GM23338 (cell line): ENCODE results near the gene SBSN. TPM values are rescaled to one million over a fixed set of nuclear protein-coding genes. Genes with fewer than 3 reads are reported as not detected.

Experiments
- ATAC-seq: fragments of 200-7000 bp; cut with Tn5 transposase; 3 replicates; pipeline ENCODE4 v1.9.1; 2020
- DNase-seq: peaks from one replicate; pipeline ENCODE4 v3.0.0-alpha.2; 2015; ENCODE audit warnings: low spot score
- H2AFZ ChIP-seq: fragments of 200-600 bp; sonication (generic); 2 replicates; pipeline ENCODE4 v1.8.0; 2016; ENCODE audit warnings: antibody characterized with exemption, mild to moderate bottlenecking, moderate library complexity
- H3F3A ChIP-seq: fragments of 200-600 bp; sonication (generic); replicated peaks from 2 replicates; pipeline ENCODE4 v1.8.0; 2017; ENCODE audit warnings: antibody characterized with exemption, mixed run types, low read depth
- H3K27ac ChIP-seq: fragments of 200-600 bp; sonication (generic); 2 replicates; pipeline ENCODE4 v1.6.1; 2016; ENCODE audit warnings: low read depth
- H3K27me3 ChIP-seq: fragments of 200-600 bp; sonication (generic); 2 replicates; pipeline ENCODE4 v1.8.0; 2016; ENCODE audit warnings: mild to moderate bottlenecking, mixed run types, moderate library complexity; ENCODE audit not compliant: insufficient read depth
- H3K36me3 ChIP-seq: fragments of 200-600 bp; sonication (generic); 2 replicates; pipeline ENCODE4 v1.8.0; 2016; ENCODE audit warnings: mild to moderate bottlenecking; ENCODE audit not compliant: insufficient read depth
- H3K4me1 ChIP-seq: fragments of 200-600 bp; sonication (generic); 2 replicates; pipeline ENCODE4 v1.8.0; 2016; ENCODE audit warnings: mild to moderate bottlenecking, moderate library complexity; ENCODE audit not compliant: insufficient read depth
- H3K4me2 ChIP-seq: fragments of 200-600 bp; sonication (generic); 2 replicates; pipeline ENCODE4 v1.7.1; 2017; ENCODE audit warnings: mixed run types
- H3K4me3 ChIP-seq: fragments of 200-600 bp; sonication (generic); 2 replicates; pipeline ENCODE4 v1.6.1; 2016; ENCODE audit warnings: mixed run types
- H3K79me2 ChIP-seq: fragments of 200-600 bp; sonication (generic); replicated peaks from 2 replicates; pipeline ENCODE4 v1.8.0; 2017; ENCODE audit warnings: mild to moderate bottlenecking; ENCODE audit not compliant: insufficient read depth
- H3K9me2 ChIP-seq: fragments of 200-600 bp; sonication (generic); 2 replicates; pipeline ENCODE4 v1.8.0; 2017; ENCODE audit not compliant: insufficient read depth
- H4K20me1 ChIP-seq: fragments of 200-600 bp; sonication (generic); replicated peaks from 2 replicates; pipeline ENCODE4 v1.8.0; 2017; ENCODE audit warnings: mild to moderate bottlenecking; ENCODE audit not compliant: insufficient read depth
- H3K27ac Mint-ChIP-seq: 2 replicates; pipeline ENCODE4 v1.8.0; 2020; ENCODE audit warnings: inconsistent platforms, mild to moderate bottlenecking, moderate library complexity, mixed read lengths
- H3K27me3 Mint-ChIP-seq: 3 replicates; pipeline ENCODE4 v1.8.0; 2022; ENCODE audit warnings: low read depth, mild to moderate bottlenecking, moderate library complexity, mixed read lengths, inconsistent platforms; ENCODE audit not compliant: insufficient read depth, poor library complexity
- H3K36me3 Mint-ChIP-seq: 3 replicates; pipeline ENCODE4 v1.8.0; 2021; ENCODE audit warnings: low read depth, mild to moderate bottlenecking, inconsistent platforms, moderate library complexity, mixed read lengths
- H3K4me1 Mint-ChIP-seq: 3 replicates; pipeline ENCODE4 v1.8.0; 2020; ENCODE audit warnings: mild to moderate bottlenecking, inconsistent platforms, mixed read lengths
- H3K4me3 Mint-ChIP-seq: 3 replicates; pipeline ENCODE4 v1.8.0; 2021; ENCODE audit warnings: moderate library complexity, mild to moderate bottlenecking, inconsistent platforms, mixed read lengths
- H3K9me3 Mint-ChIP-seq: 3 replicates; pipeline ENCODE4 v1.8.0; 2020; ENCODE audit warnings: moderate library complexity, mild to moderate bottlenecking, inconsistent platforms, mixed read lengths
- CTCF ChIP-seq, 2 experiments: fragments of 200-600 bp in 1 of 2; sonication (generic) in 1 of 2; conservative IDR thresholded peaks; 2 replicates each; pipeline versions ENCODE4 v1.5.1 to v1.6.1; 2016 to 2017; ENCODE audit warnings: antibody characterized with exemption in 2 of 2, low read depth in 2 of 2, mild to moderate bottlenecking in 2 of 2, moderate library complexity in 1 of 2
- ETS1 ChIP-seq: IDR thresholded peaks from 2 replicates; pipeline ENCODE4 v1.6.1; 2016; ENCODE audit warnings: antibody characterized with exemption
- EZH2 ChIP-seq: fragments of 200-600 bp; sonication (generic); IDR thresholded peaks from one replicate; pipeline ENCODE4 v1.8.0; 2017; ENCODE audit warnings: antibody characterized with exemption, mild to moderate bottlenecking, low read depth; ENCODE audit not compliant: unreplicated experiment
- EZH2phosphoT487 ChIP-seq: fragments of 200-600 bp; sonication (generic); IDR thresholded peaks from one replicate; pipeline ENCODE4 v1.8.1; 2018; ENCODE audit warnings: antibody characterized with exemption; ENCODE audit not compliant: unreplicated experiment
- JUNB ChIP-seq: IDR thresholded peaks from one replicate; pipeline ENCODE4 v1.6.1; 2016; ENCODE audit warnings: antibody characterized with exemption; ENCODE audit not compliant: unreplicated experiment
- NANOG ChIP-seq: IDR thresholded peaks from 2 replicates; pipeline ENCODE4 v1.6.1; 2016; ENCODE audit warnings: antibody characterized with exemption, borderline replicate concordance
- POLR2AphosphoS5 ChIP-seq: IDR thresholded peaks from 2 replicates; pipeline ENCODE4 v1.6.1; 2016; ENCODE audit warnings: antibody characterized with exemption, low read depth
- REST ChIP-seq: IDR thresholded peaks from one replicate; pipeline ENCODE4 v1.6.1; 2018; ENCODE audit warnings: antibody characterized with exemption; ENCODE audit not compliant: unreplicated experiment
- STAT1 ChIP-seq: IDR thresholded peaks from one replicate; pipeline ENCODE4 v1.6.1; 2016; ENCODE audit warnings: antibody characterized with exemption; ENCODE audit not compliant: unreplicated experiment
- ZNF331 ChIP-seq: fragments of 250-450 bp; sonication (Bioruptor Pico); IDR thresholded peaks from 2 replicates; pipeline ENCODE4 v1.5.0; 2020; ENCODE audit warnings: low read depth, mild to moderate bottlenecking, moderate library complexity
- polyA plus RNA-seq: library from polyadenylated mRNA; unstranded; fragments of >200 nt; fragmentation: Nextera tagmentation; extraction: Ambion mirVana; gene quantifications from 2 replicates; pipeline ENCODE4 v1.2.1, GENCODE V29; 2016
- total RNA-seq: library from RNA; depleted of rRNA; stranded (reverse); fragments of >200 nt; shearing (Covaris generic); gene quantifications from 2 replicates; pipeline ENCODE4 v1.2.3, GENCODE V29; 2014

The SBSN gene
- total and polyA plus RNA-seq, 2 experiments from 2014 or later, result 0.39 TPM; not detected in 1

- Histone ChIP-seq H3K9me2 (no peaks in the 10 kb centered on the region), H3K4me1 (peaks cover 8% of the 10 kb centered on the region; the same call in 1 of the 2 replicates), H4K20me1 (no peaks in the 10 kb centered on the region), H3K27ac (no peak overlapping the region), H3K79me2 (no peaks in the 10 kb centered on the region), H3F3A (peaks cover 11% of the 10 kb centered on the region; the same call in 1 of the 2 replicates), H3K36me3 (no peaks in the 10 kb centered on the region), H3K4me2 (peak overlapping the region; percentile 84), H2AFZ (peak overlapping the region; percentile 93; the same call in 1 of the 2 replicates), H3K4me3 (peak overlapping the region; percentile 79), H3K27me3 (peaks cover 10% of the 10 kb centered on the region)
- H3K4me1 Mint-ChIP-seq, result peaks cover 12% of the 10 kb centered on the region
- H3K9me3 Mint-ChIP-seq, result no peaks in the 10 kb centered on the region; the same call in 1 of the 3 replicates
- TF ChIP-seq CTCF (conservative IDR thresholded peaks at IDR 0.05; ENCODE audit: low read depth in 2 of 2), result peak in 1 of 2 experiments; percentile 25; a peak in 1 of 4 replicates
- TF ChIP-seq JUNB, result no peak
- no peaks in the 10 kb centered on the region; the same call in 2 of the 3 replicates for H3K36me3 Mint-ChIP-seq
- H3K27ac Mint-ChIP-seq, result peak overlapping the region; percentile 91
- ATAC-seq (peak; percentile 89), DNase-seq (peak; percentile 95)
- H3K27me3 Mint-ChIP-seq, result peaks cover 27% of the 10 kb centered on the region
- H3K4me3 Mint-ChIP-seq, result peak overlapping the region; percentile 85
Measured at GRCh38 chr19:35557539-35558399, 29.7 kb upstream of the SBSN start.

- H2AFZ ChIP-seq, result peak overlapping the region; percentile 93
- ATAC-seq (no peak), DNase-seq (no peak)
- H3K9me2 ChIP-seq, result no peaks in the 10 kb centered on the region
- peak overlapping the region; percentile 84 for H3K4me2 ChIP-seq
- H3K36me3 ChIP-seq, result no peaks in the 10 kb centered on the region
- Mint-ChIP-seq H3K9me3 (no peaks in the 10 kb centered on the region; the same call in 1 of the 3 replicates), H3K4me1 (peaks cover 10% of the 10 kb centered on the region), H3K4me3 (peak overlapping the region; percentile 85), H3K27ac (peak overlapping the region; percentile 12; the same call in 1 of the 2 replicates), H3K36me3 (no peaks in the 10 kb centered on the region; the same call in 2 of the 3 replicates), H3K27me3 (peaks cover 28% of the 10 kb centered on the region)
- no peak overlapping the region for H3K27ac ChIP-seq
- H3K4me3 ChIP-seq, result peak overlapping the region; percentile 79
- H3F3A ChIP-seq, result peaks cover 11% of the 10 kb centered on the region; the same call in 1 of the 2 replicates
- H3K27me3 ChIP-seq, result peaks cover 10% of the 10 kb centered on the region
- H3K4me1 ChIP-seq, result peaks cover 8% of the 10 kb centered on the region; the same call in 1 of the 2 replicates
- H4K20me1 ChIP-seq, result no peaks in the 10 kb centered on the region
- no peaks in the 10 kb centered on the region for H3K79me2 ChIP-seq
- TF ChIP-seq EZH2 (no peak), STAT1 (no peak), ETS1 (no peak), ZNF331 (CRISPR knock-in tag) (no peak), CTCF (conservative IDR thresholded peaks at IDR 0.05; ENCODE audit: low read depth in 2 of 2) (no peak), JUNB (no peak), REST (no peak), POLR2AphosphoS5 (no peak), NANOG (no peak), EZH2phosphoT487 (no peak)
Measured at GRCh38 chr19:35556846-35557538, 28.9 kb upstream of the SBSN start.
